OCI-LY7 (cell line): Measurements from ENCODE around the gene LRRC7.

Experiments
- EZH2phosphoT487 ChIP-seq: fragments of 200-600 bp; sonication (generic); IDR thresholded peaks from 2 replicates; pipeline ENCODE4 v1.6.1; 2018; ENCODE audit warnings: low read depth, borderline replicate concordance, mild to moderate bottlenecking, mixed run types, antibody characterized with exemption, low read length, moderate library complexity, mixed read lengths
- TF ChIP-seq, protein P1 (sequence below): fragments of 200-600 bp; sonication (generic); conservative IDR thresholded peaks from 2 replicates; pipeline ENCODE4 v1.5.1; 2014; ENCODE audit warnings: mild to moderate bottlenecking, antibody characterized with exemption, low read length, moderate library complexity, mixed read lengths

DNA sequence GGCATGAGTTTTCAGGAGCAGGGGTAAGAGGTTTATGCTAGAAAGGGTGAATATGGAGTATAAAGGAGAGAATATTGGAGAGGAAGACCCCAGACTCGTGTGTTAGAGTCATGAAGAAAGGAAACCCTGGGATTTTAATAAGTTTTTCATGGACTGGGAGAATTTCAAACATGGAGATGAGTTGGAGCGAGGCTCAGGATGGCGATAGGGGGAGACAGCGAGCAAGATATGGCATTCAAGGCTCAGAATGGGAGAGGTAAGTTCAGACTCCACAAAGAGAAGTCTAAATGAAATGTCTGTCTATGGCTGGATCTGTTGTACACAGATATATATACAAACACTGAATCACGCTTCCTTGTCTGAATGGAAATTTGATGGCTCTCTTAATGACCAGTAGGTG lies 545.1 kb downstream of the LRRC7 start:
- TF ChIP-seq, protein P1, sequence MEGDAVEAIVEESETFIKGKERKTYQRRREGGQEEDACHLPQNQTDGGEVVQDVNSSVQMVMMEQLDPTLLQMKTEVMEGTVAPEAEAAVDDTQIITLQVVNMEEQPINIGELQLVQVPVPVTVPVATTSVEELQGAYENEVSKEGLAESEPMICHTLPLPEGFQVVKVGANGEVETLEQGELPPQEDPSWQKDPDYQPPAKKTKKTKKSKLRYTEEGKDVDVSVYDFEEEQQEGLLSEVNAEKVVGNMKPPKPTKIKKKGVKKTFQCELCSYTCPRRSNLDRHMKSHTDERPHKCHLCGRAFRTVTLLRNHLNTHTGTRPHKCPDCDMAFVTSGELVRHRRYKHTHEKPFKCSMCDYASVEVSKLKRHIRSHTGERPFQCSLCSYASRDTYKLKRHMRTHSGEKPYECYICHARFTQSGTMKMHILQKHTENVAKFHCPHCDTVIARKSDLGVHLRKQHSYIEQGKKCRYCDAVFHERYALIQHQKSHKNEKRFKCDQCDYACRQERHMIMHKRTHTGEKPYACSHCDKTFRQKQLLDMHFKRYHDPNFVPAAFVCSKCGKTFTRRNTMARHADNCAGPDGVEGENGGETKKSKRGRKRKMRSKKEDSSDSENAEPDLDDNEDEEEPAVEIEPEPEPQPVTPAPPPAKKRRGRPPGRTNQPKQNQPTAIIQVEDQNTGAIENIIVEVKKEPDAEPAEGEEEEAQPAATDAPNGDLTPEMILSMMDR = peak; percentile 68
- no peak for TF ChIP-seq EZH2phosphoT487
